ENCODE data around the gene PTX3.

GRCh38 chr3:157465741-157466140, 29.1 kb downstream of the PTX3 start:
- TF ChIP-seq ATF3 (CRISPR knock-in tag; conservative IDR thresholded peaks at IDR 0.05): no peak
- no peak for TF ChIP-seq CREM (CRISPR knock-in tag; IDR thresholded peaks at IDR 0.05)
- no peak for TF ChIP-seq MAX (CRISPR knock-in tag; IDR thresholded peaks at IDR 0.05)
- TF ChIP-seq CTCF (IDR thresholded peaks at IDR 0.05): no peak
- TF ChIP-seq RELA (CRISPR knock-in tag; IDR thresholded peaks at IDR 0.05; ENCODE audit: borderline replicate concordance): no peak
- TF ChIP-seq FOXJ3 (CRISPR knock-in tag; IDR thresholded peaks at IDR 0.05; ENCODE audit: borderline replicate concordance): no peak
- TF ChIP-seq ZNF138 (CRISPR knock-in tag; conservative IDR thresholded peaks at IDR 0.05): no peak
- TF ChIP-seq NFE2L1 (CRISPR knock-in tag; IDR thresholded peaks at IDR 0.05): no peak
